Neural cell (in vitro differentiated cells): Measurements from ENCODE around the gene CLIC3.

Experiments
- EP300 ChIP-seq: fragments of 450-650 bp; conservative IDR thresholded peaks from 2 replicates; pipeline ENCODE4 v1.6.1; 2014; ENCODE audit warnings: antibody characterized with exemption, mild to moderate bottlenecking, moderate library complexity; ENCODE audit not compliant: poor library complexity, severe bottlenecking
- POLR2AphosphoS5 ChIP-seq: IDR thresholded peaks from 2 replicates; pipeline ENCODE4 v1.6.1; 2012
- SMC3 ChIP-seq: fragments of 450-650 bp; conservative IDR thresholded peaks from 2 replicates; pipeline ENCODE4 v1.6.1; 2014; ENCODE audit warnings: antibody characterized with exemption, mild to moderate bottlenecking, moderate library complexity; ENCODE audit not compliant: poor library complexity
- TAF1 ChIP-seq: IDR thresholded peaks from 2 replicates; pipeline ENCODE4 v1.6.1; 2012; ENCODE audit warnings: low read depth
- TF ChIP-seq, protein P1 (sequence below): fragments of 450-650 bp; IDR thresholded peaks from 2 replicates; pipeline ENCODE4 v1.5.1; 2014; ENCODE audit warnings: antibody characterized with exemption, mild to moderate bottlenecking, moderate library complexity; ENCODE audit not compliant: poor library complexity, severe bottlenecking

- TF ChIP-seq, protein P1, sequence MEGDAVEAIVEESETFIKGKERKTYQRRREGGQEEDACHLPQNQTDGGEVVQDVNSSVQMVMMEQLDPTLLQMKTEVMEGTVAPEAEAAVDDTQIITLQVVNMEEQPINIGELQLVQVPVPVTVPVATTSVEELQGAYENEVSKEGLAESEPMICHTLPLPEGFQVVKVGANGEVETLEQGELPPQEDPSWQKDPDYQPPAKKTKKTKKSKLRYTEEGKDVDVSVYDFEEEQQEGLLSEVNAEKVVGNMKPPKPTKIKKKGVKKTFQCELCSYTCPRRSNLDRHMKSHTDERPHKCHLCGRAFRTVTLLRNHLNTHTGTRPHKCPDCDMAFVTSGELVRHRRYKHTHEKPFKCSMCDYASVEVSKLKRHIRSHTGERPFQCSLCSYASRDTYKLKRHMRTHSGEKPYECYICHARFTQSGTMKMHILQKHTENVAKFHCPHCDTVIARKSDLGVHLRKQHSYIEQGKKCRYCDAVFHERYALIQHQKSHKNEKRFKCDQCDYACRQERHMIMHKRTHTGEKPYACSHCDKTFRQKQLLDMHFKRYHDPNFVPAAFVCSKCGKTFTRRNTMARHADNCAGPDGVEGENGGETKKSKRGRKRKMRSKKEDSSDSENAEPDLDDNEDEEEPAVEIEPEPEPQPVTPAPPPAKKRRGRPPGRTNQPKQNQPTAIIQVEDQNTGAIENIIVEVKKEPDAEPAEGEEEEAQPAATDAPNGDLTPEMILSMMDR, result no peak
- TF ChIP-seq EP300 (no peak), SMC3 (no peak), TAF1 (no peak), POLR2AphosphoS5 (no peak)
These were observed 41.1 kb upstream of the CLIC3 start for GRCh38 chr9:137037483-137037882.
